SU-DHL-6 (cell line): ENCODE measurements around the gene TRIM17.

Source experiments
- H2AFZ ChIP-seq: fragments of 200-600 bp; sonication (generic); 2 replicates; pipeline ENCODE4 v1.6.1; 2014; ENCODE audit warnings: low read depth, mild to moderate bottlenecking, moderate library complexity, mixed read lengths, antibody characterized with exemption, low read length; ENCODE audit not compliant: severe bottlenecking
- H3F3A ChIP-seq: fragments of 200-600 bp; shearing (Covaris generic); 2 replicates; pipeline ENCODE4 v1.6.0; 2016; ENCODE audit warnings: antibody characterized with exemption, mild to moderate bottlenecking; ENCODE audit not compliant: insufficient read depth
- H3K27ac ChIP-seq: fragments of 200-600 bp; sonication (generic); 2 replicates; pipeline ENCODE4 v1.5.1; 2016; ENCODE audit warnings: low read depth, mild to moderate bottlenecking, low read length, moderate library complexity, mixed read lengths
- H3K27me3 ChIP-seq: fragments of 200-600 bp; sonication (generic), shearing (Covaris generic); 2 replicates; pipeline ENCODE4 v1.6.0; 2014; ENCODE audit warnings: mild to moderate bottlenecking, low read length
- H3K36me3 ChIP-seq: fragments of 200-600 bp; sonication (generic); 2 replicates; pipeline ENCODE4 v1.6.1; 2014; ENCODE audit warnings: mild to moderate bottlenecking, low read length, mixed read lengths
- H3K4me2 ChIP-seq: fragments of 300-600, 200-600 bp; shearing (Covaris generic), sonication (generic); 2 replicates; pipeline ENCODE4 v1.6.0; 2014; ENCODE audit warnings: low read length, low read depth, mild to moderate bottlenecking; ENCODE audit not compliant: poor library complexity, severe bottlenecking
- H3K4me3 ChIP-seq: fragments of 200-600 bp; sonication (generic); 2 replicates; pipeline ENCODE4 v1.5.1; 2014; ENCODE audit warnings: antibody characterized with exemption, low read length, mild to moderate bottlenecking, mixed read lengths; ENCODE audit not compliant: insufficient read depth, poor library complexity, severe bottlenecking
- H3K79me2 ChIP-seq: fragments of 200-600 bp; sonication (generic); 2 replicates; pipeline ENCODE4 v1.6.1; 2014; ENCODE audit warnings: mild to moderate bottlenecking, low read length, moderate library complexity; ENCODE audit not compliant: insufficient read depth
- H3K9ac ChIP-seq: fragments of 200-600 bp; sonication (generic); 2 replicates; pipeline ENCODE4 v1.7.0; 2014; ENCODE audit warnings: mild to moderate bottlenecking, low read length
- H3K9me2 ChIP-seq: fragments of 200-600 bp; sonication (generic); replicated peaks from 2 replicates; pipeline ENCODE4 v1.6.1; 2014; ENCODE audit warnings: low read length; ENCODE audit not compliant: insufficient read depth
- H3K9me3 ChIP-seq: fragments of 200-600 bp; sonication (generic); 2 replicates; pipeline ENCODE4 v1.6.1; 2014; ENCODE audit warnings: low read length, mixed read lengths; ENCODE audit not compliant: insufficient read depth
- H4K20me1 ChIP-seq: fragments of 200-600 bp; sonication (generic); 2 replicates; pipeline ENCODE4 v1.6.1; 2014; ENCODE audit warnings: low read depth, mild to moderate bottlenecking, antibody characterized with exemption, low read length, moderate library complexity, mixed read lengths
- CTCF ChIP-seq: fragments of 200-600 bp; sonication (generic); IDR thresholded peaks from one replicate; pipeline ENCODE4 v1.5.1; 2017; ENCODE audit warnings: antibody characterized with exemption, mild to moderate bottlenecking, low read length, moderate library complexity; ENCODE audit not compliant: insufficient read depth, poor library complexity, severe bottlenecking
- EZH2phosphoT487 ChIP-seq: fragments of 200-600 bp; sonication (generic), shearing (Covaris generic); conservative IDR thresholded peaks from 2 replicates; pipeline ENCODE4 v1.6.1; 2018; ENCODE audit warnings: mild to moderate bottlenecking, antibody characterized with exemption, low read length, moderate library complexity, mixed read lengths

The TRIM17 gene

DNA sequence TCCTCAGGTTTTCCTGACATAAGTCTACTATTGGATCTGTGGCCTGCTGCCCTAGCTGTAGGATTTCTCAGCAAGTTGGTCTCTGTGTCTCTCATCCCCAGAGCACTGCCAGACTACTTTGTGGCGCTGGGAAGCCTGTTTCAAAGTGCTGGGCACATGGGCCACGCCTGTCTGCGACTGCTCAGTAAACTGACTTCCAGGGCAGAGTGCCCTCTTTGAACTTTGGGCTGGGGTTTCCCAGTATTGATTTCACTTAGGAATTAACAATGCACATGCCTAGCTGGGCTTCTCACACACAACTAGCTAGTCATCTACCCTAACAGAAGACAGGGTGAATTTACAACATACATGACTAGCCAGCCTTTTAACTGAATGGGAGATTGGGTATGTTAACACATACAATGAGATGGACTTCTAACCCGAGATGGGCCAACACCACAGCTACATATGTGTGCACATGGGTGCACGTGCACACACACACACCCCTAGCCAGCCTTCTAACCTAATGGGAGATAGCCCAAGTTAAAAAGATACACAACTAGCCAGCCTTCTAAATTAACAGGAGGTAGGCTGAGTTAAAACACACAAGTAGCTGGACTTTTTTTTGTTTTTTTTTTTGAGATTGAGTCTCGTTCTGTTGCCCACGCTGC, 6.9 kb upstream of the TRIM17 start:
- peaks cover 4% of the 10 kb centered on the region for H4K20me1 ChIP-seq

GRCh38 chr1:228420968-228421826, 4.5 kb upstream of the TRIM17 start:
- Histone ChIP-seq H3K4me2 (no peak overlapping the region), H3K4me3 (no peak overlapping the region), H3K9me2 (no peaks in the 10 kb centered on the region), H3K9me3 (no peaks in the 10 kb centered on the region), H3K27ac (no peak overlapping the region), H3K79me2 (no peaks in the 10 kb centered on the region), H3K27me3 (no peaks in the 10 kb centered on the region), H3K9ac (no peak overlapping the region), H3K36me3 (no peaks in the 10 kb centered on the region), H3F3A (no peaks in the 10 kb centered on the region), H2AFZ (no peak overlapping the region), H4K20me1 (peaks cover 4% of the 10 kb centered on the region)
- TF ChIP-seq CTCF (no peak), EZH2phosphoT487 (no peak)

More for the DNA sequence above, 6.9 kb upstream of the TRIM17 start:
- Histone ChIP-seq H3K9ac (no peak overlapping the region), H3K9me2 (no peaks in the 10 kb centered on the region), H3K9me3 (no peaks in the 10 kb centered on the region), H3K36me3 (no peaks in the 10 kb centered on the region), H3K27ac (no peak overlapping the region), H3K27me3 (no peaks in the 10 kb centered on the region), H2AFZ (no peak overlapping the region), H3F3A (no peaks in the 10 kb centered on the region), H3K4me3 (no peak overlapping the region), H3K79me2 (no peaks in the 10 kb centered on the region), H3K4me2 (no peak overlapping the region)
- TF ChIP-seq CTCF: no peak
- TF ChIP-seq EZH2phosphoT487: no peak

- Histone ChIP-seq H3K36me3 (no peaks in the 10 kb centered on the region), H4K20me1 (peaks cover 4% of the 10 kb centered on the region), H3F3A (no peaks in the 10 kb centered on the region), H3K4me2 (no peak overlapping the region), H3K9me3 (no peaks in the 10 kb centered on the region), H3K27ac (no peak overlapping the region), H3K4me3 (no peak overlapping the region), H3K27me3 (no peaks in the 10 kb centered on the region), H3K79me2 (no peaks in the 10 kb centered on the region), H3K9me2 (no peaks in the 10 kb centered on the region), H2AFZ (no peak overlapping the region), H3K9ac (no peak overlapping the region)
- TF ChIP-seq EZH2phosphoT487 (no peak), CTCF (no peak)
These were observed 982 bp upstream of the TRIM17 start for GRCh38 chr1:228417483-228418203.
